A549 treated with Hydrocortisone at 1 μM for 4 hours (cell line): ENCODE results near the gene ERRFI1. TPM values are rescaled to one million over a fixed set of nuclear protein-coding genes. Genes with fewer than 3 reads are reported as not detected.

Experiments
- total RNA-seq: library from RNA; stranded (reverse); fragments of 200-300 nt; extraction: Qiagen RNA extraction; gene quantifications from 5 replicates; pipeline ENCODE4 v1.2.3, GENCODE V29; 2022

Gene ERRFI1, protein sequence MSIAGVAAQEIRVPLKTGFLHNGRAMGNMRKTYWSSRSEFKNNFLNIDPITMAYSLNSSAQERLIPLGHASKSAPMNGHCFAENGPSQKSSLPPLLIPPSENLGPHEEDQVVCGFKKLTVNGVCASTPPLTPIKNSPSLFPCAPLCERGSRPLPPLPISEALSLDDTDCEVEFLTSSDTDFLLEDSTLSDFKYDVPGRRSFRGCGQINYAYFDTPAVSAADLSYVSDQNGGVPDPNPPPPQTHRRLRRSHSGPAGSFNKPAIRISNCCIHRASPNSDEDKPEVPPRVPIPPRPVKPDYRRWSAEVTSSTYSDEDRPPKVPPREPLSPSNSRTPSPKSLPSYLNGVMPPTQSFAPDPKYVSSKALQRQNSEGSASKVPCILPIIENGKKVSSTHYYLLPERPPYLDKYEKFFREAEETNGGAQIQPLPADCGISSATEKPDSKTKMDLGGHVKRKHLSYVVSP
- total RNA-seq, result 189 to 265 TPM (median 226 TPM) in 5 replicates

DNA sequence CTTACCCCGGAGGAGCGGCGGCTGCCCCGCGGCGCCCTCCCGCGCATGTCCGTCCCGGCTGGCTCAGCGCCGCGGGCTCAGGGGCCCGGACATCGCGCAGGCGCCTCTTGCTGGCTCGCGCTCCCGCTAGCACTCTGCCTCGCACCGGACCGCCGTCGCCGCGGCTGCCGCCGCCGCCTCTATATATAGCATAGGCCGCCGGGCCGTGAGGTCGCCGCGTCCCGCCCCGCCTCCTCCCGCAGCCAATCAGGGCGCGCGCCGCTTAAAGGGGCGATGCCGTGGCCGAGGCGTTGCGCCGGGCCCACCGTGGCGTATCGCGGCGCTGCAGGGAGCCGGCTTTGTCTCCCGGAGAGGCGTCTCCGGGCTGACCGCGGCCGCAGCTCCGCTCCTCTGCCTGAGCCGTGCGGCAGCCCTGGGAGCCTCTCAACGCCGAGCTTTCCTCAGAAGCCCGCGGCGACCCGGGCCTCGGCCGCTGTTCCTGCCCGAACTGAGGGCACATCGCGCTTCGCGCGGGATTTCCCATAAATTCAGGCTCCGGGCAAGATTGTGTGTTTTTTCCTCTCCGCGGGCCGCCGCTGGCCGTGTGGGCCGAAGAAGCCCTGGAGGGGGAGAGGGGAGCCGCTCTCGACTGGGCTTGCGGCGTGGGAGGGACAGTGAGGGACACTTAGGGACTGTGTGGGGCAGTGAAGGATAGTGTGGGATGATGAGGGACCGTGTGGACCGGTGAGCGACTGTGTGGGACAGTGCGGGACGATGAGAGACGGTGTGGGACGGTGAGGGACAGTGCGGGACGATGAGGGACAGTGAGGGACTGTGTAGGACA is at the start of gene ERRFI1:
Gene ERRFI1 (minus strand): TSS at position 157 of the 823 bp plus-strand sequence. CDS start 10,690 bp downstream, outside the sequence.

Other genes with a start within 250 kb of the ERRFI1 start
- gene PER3, start 242.0 kb downstream of the ERRFI1 start, total RNA-seq, result 0.70 to 1.2 TPM (median 0.79 TPM) in 5 replicates
- not detected in 5 replicates for gene UTS2, start 173.2 kb downstream of the ERRFI1 start, total RNA-seq
- 2.2 to 3.6 TPM (median 2.9 TPM) in 5 replicates for gene TNFRSF9, start 85.5 kb downstream of the ERRFI1 start, total RNA-seq
- gene PARK7, start 64.6 kb downstream of the ERRFI1 start, total RNA-seq, result 327 to 388 TPM (median 355 TPM) in 5 replicates